Karpas-422 (cell line): ENCODE results near the gene ALPK1. TPM values are rescaled to one million over a fixed set of nuclear protein-coding genes. Genes with fewer than 3 reads are reported as not detected.
A peak's percentile ranks its signal among the peaks of the same experiment; 100 is the strongest.

ENCODE experiments used
- DNase-seq: peaks from one replicate; pipeline ENCODE4 v3.0.0-alpha.2; 2015
- H2AFZ ChIP-seq: fragments of 200-600 bp; sonication (generic); 2 replicates; pipeline ENCODE4 v1.6.1; 2014; ENCODE audit warnings: antibody characterized with exemption, low read length, mixed read lengths
- H3K27ac ChIP-seq: fragments of 200-600 bp; sonication (generic); 2 replicates; pipeline ENCODE4 v1.5.1; 2014; ENCODE audit warnings: mild to moderate bottlenecking, low read length, moderate library complexity
- H3K27me3 ChIP-seq: fragments of 200-600 bp; sonication (generic); 2 replicates; pipeline ENCODE4 v1.6.1; 2014; ENCODE audit warnings: low read length, mixed read lengths
- H3K36me3 ChIP-seq: fragments of 200-600 bp; sonication (generic); 2 replicates; pipeline ENCODE4 v1.6.1; 2014; ENCODE audit warnings: low read length, mixed read lengths; ENCODE audit not compliant: insufficient read depth
- H3K4me1 ChIP-seq: fragments of 200-600 bp; sonication (generic); 2 replicates; pipeline ENCODE4 v1.6.1; 2014; ENCODE audit warnings: mild to moderate bottlenecking, low read length, mixed read lengths
- H3K4me2 ChIP-seq: fragments of 200-600 bp; sonication (generic); 2 replicates; pipeline ENCODE4 v1.6.1; 2014; ENCODE audit warnings: low read length, low read depth, mild to moderate bottlenecking; ENCODE audit not compliant: poor library complexity, severe bottlenecking
- H3K4me3 ChIP-seq: fragments of 200-600 bp; sonication (generic); 2 replicates; pipeline ENCODE4 v1.5.1; 2014; ENCODE audit warnings: mild to moderate bottlenecking, antibody characterized with exemption, low read length, mixed read lengths
- H3K79me2 ChIP-seq: fragments of 200-600 bp; sonication (generic); 2 replicates; pipeline ENCODE4 v1.6.1; 2014; ENCODE audit warnings: mild to moderate bottlenecking, low read length, mixed read lengths
- H3K9ac ChIP-seq: fragments of 200-600 bp; sonication (generic); 2 replicates; pipeline ENCODE4 v1.6.0; 2014; ENCODE audit warnings: low read length
- H3K9me2 ChIP-seq: fragments of 200-600 bp; sonication (generic), shearing (Covaris generic); replicated peaks from 2 replicates; pipeline ENCODE4 v1.6.0; 2014; ENCODE audit warnings: mild to moderate bottlenecking, low read length, moderate library complexity; ENCODE audit not compliant: insufficient read depth
- H3K9me3 ChIP-seq: fragments of 300-700, 200-600 bp; sonication (generic); 2 replicates; pipeline ENCODE4 v1.6.1; 2014; ENCODE audit warnings: low read length, mixed read lengths
- H4K20me1 ChIP-seq: fragments of 200-600 bp; sonication (generic); 2 replicates; pipeline ENCODE4 v1.6.1; 2014; ENCODE audit warnings: mild to moderate bottlenecking, antibody characterized with exemption, low read length, low read depth; ENCODE audit not compliant: insufficient read depth
- total RNA-seq: library from RNA; depleted of rRNA; stranded (reverse); fragments of >200 nt; shearing (Covaris generic); gene quantifications from 2 replicates; pipeline ENCODE4 v1.2.3, GENCODE V29; 2014; ENCODE audit warnings: low replicate concordance

Gene ALPK1
- total RNA-seq, 1 experiment from 2014 or later, result 32.4 TPM

DNA sequence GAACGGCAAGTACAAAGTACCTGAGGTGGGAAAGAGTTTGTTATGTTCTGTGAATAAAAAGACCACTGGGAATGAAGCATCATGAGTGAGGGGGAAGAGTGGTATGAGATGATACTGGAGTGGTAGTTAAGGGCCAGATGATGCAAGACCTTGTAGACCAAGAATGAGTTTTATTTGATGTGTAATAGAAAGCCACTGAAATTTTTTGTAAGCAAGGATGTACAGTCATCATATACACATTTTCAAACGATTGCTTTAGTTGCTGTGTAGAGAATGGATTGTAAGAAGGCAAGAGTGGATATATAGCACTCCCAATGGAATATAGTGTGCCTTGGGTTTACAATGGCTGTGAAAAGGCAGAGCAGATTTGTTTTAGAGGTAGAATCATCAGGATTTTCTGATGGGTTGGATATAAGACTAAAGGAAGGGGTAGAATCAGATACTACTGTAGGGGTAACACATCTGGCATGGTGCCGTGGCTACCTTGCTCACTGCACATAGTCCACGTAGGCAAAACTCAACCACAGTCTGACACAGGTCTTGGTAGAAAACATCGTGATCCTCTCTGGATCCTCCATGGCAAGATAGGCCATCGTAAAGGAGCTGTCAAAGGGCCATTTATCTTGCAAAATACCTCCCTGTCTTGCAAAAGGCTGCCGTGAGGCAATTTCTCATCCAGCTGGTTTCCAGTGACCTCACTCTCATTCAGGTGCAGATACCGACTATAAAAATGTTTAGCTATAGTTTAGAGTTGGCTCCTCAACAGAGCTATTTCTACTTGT lies 26.3 kb upstream of the ALPK1 start:
- Histone ChIP-seq H4K20me1 (no peaks in the 10 kb centered on the region), H3K4me3 (no peak overlapping the region), H3K27me3 (no peaks in the 10 kb centered on the region), H3K27ac (no peak overlapping the region; the same call in 1 of the 2 replicates), H2AFZ (no peak overlapping the region), H3K4me2 (no peak overlapping the region), H3K9me2 (no peaks in the 10 kb centered on the region), H3K36me3 (peaks cover 32% of the 10 kb centered on the region), H3K9ac (no peak overlapping the region), H3K4me1 (no peaks in the 10 kb centered on the region), H3K79me2 (peaks cover 27% of the 10 kb centered on the region), H3K9me3 (no peaks in the 10 kb centered on the region)
- DNase-seq, result no peak

DNA sequence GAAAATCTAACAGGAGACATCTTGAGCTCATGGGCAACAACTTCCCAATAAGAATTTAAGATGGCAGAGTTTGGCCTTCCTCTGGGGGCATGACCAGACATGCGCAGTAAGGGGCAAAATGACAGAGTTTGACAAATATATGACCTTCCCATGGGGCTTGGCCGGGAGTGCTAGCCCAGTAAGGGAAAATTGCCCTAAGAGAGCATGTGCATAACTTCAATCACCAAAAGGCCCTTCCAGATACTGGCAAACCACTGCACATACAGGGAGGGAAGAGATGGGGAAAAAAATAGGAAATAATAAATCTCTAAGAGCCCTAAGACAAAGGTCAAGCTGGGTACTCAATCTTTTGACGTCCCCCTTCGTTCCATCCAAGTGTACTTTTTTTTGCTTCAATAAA lies 24.9 kb upstream of the ALPK1 start:
- no peaks in the 10 kb centered on the region for H3K27me3 ChIP-seq
- no peak overlapping the region for H2AFZ ChIP-seq
- H4K20me1 ChIP-seq, result no peaks in the 10 kb centered on the region
- no peak overlapping the region for H3K9ac ChIP-seq
- H3K4me2 ChIP-seq, result no peak overlapping the region
- no peaks in the 10 kb centered on the region for H3K9me3 ChIP-seq
- no peak overlapping the region for H3K4me3 ChIP-seq
- H3K9me2 ChIP-seq, result no peaks in the 10 kb centered on the region
- H3K27ac ChIP-seq, result no peak overlapping the region
- H3K36me3 ChIP-seq, result peaks cover 46% of the 10 kb centered on the region
- no peak for DNase-seq
- no peaks in the 10 kb centered on the region for H3K4me1 ChIP-seq
- H3K79me2 ChIP-seq, result peaks cover 42% of the 10 kb centered on the region

DNA sequence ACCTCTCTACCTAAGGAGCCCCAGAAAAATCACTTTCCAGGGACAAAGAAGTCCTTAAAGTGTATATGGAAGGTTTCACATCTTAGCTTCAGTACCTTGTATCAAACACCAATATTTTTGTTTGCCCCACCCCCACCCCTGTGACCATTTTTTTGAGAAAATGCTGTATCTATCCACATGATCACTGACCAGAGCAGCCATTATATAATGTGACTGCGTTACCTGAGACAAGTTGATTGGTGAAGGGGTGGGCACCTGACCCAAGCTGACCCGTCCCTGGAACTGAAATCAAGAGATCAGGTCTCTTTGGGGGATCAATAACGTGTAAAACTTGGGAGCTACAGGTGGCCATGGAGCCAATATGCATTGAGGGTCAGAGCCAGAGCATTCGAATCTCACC lies 22.2 kb upstream of the ALPK1 start:
- Histone ChIP-seq H4K20me1 (no peaks in the 10 kb centered on the region), H2AFZ (no peak overlapping the region), H3K4me3 (no peak overlapping the region), H3K27me3 (no peaks in the 10 kb centered on the region), H3K4me2 (no peak overlapping the region), H3K9ac (no peak overlapping the region), H3K4me1 (peaks cover 24% of the 10 kb centered on the region), H3K36me3 (peaks cover 53% of the 10 kb centered on the region), H3K9me3 (no peaks in the 10 kb centered on the region), H3K9me2 (no peaks in the 10 kb centered on the region), H3K27ac (no peak overlapping the region), H3K79me2 (peaks cover 68% of the 10 kb centered on the region)
- DNase-seq, result no peak

DNA sequence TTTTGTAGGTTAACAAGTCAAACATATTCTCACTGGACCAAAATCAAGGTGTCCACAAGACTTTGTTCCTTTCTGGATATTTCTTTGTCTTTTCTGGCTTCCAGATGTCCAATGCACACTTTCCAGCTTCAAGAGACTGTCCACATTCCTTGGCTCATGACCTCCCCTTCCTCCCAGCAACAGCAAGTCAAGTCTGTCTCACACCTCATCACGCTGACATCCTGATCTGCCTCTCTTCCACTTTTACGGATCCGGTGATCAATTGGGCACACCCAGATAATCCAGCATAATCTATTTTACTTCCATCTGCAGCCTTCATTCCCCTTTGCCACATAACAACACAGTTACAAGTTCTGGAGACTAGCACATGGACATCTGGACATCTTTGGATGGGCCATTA lies 21.1 kb upstream of the ALPK1 start:
- H3K9ac ChIP-seq, result no peak overlapping the region
- H3K4me2 ChIP-seq, result no peak overlapping the region
- peaks cover 58% of the 10 kb centered on the region for H3K36me3 ChIP-seq
- no peak overlapping the region for H2AFZ ChIP-seq
- H3K79me2 ChIP-seq, result peaks cover 80% of the 10 kb centered on the region
- H3K27ac ChIP-seq, result no peak overlapping the region
- H3K9me3 ChIP-seq, result no peaks in the 10 kb centered on the region
- no peaks in the 10 kb centered on the region for H4K20me1 ChIP-seq
- H3K9me2 ChIP-seq, result no peaks in the 10 kb centered on the region
- H3K4me1 ChIP-seq, result peaks cover 35% of the 10 kb centered on the region
- H3K27me3 ChIP-seq, result no peaks in the 10 kb centered on the region
- H3K4me3 ChIP-seq, result no peak overlapping the region
- DNase-seq, result no peak

DNA sequence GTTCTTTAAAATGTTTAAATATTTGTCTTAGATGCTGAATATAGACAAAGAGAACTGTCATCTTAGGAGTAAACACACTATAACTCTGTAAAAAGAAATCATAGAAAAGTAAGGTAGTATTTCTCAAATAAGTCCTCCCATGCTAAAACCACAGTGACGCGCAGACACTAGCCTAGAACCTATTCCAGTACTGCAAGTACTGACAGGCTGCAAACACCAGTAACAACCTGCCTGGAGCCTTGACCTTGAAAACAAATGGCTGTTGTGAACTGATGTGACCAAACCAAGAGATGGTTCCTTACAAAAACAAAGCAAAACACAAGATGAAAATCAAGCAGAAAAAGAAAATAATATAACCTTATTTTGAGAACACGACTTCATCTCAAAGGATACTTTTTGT lies 19.9 kb upstream of the ALPK1 start:
- Histone ChIP-seq H3K79me2 (peaks cover 90% of the 10 kb centered on the region), H3K9me3 (no peaks in the 10 kb centered on the region), H3K27ac (no peak overlapping the region)

DNA sequence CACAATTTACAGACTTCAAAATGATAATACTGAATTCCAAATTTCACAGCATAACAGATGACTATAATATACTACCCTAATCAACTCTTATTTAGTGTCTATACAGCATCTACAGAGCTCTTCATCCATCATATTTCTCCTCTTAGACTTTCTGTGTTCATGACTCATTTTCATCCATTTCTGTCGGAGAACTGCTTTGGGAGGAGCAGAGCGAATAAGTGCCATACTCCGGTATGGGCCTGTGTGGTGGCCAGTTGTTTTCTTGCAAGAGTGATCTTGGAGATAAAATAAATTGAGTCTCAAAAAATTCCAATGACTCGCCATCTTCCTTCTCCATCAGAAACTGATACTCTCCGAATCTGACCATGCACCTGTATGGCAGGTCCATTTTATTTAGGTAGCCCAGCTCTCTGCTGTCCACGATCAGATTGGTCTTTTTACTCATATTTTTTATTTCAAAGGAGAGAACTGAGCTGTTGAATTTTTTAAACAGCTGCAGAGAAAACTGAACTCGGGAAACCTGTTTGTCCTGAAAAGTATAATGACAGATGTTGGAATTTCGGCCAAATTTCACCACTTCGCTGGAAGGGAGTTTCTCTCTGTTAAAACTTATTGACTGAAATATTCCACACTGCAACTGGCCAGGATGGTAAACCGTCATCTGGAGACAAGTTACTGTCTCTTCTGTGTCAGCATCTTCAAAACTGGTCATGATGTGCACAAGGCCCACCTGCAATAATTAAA lies 19.3 kb upstream of the ALPK1 start:
- H3K27me3 ChIP-seq, result no peaks in the 10 kb centered on the region
- H4K20me1 ChIP-seq, result no peaks in the 10 kb centered on the region
- no peaks in the 10 kb centered on the region for H3K9me2 ChIP-seq
- peaks cover 63% of the 10 kb centered on the region for H3K36me3 ChIP-seq
- no peaks in the 10 kb centered on the region for H3K9me3 ChIP-seq
- no peak overlapping the region for H2AFZ ChIP-seq
- peak overlapping the region; percentile 87 for H3K27ac ChIP-seq
- H3K4me1 ChIP-seq, result peaks cover 53% of the 10 kb centered on the region
- H3K79me2 ChIP-seq, result peaks cover 91% of the 10 kb centered on the region
- H3K4me3 ChIP-seq, result no peak overlapping the region
- DNase-seq, result no peak
- peak overlapping the region; percentile 93 for H3K4me2 ChIP-seq
- H3K9ac ChIP-seq, result no peak overlapping the region

More for the DNA sequence above, 19.9 kb upstream of the ALPK1 start:
- H3K36me3 ChIP-seq, result peaks cover 65% of the 10 kb centered on the region
- H3K4me1 ChIP-seq, result peaks cover 46% of the 10 kb centered on the region
- no peak overlapping the region for H3K4me3 ChIP-seq
- H3K4me2 ChIP-seq, result no peak overlapping the region
- H2AFZ ChIP-seq, result no peak overlapping the region
- H3K9ac ChIP-seq, result no peak overlapping the region
- no peaks in the 10 kb centered on the region for H3K9me2 ChIP-seq
- H3K27me3 ChIP-seq, result no peaks in the 10 kb centered on the region
- no peaks in the 10 kb centered on the region for H4K20me1 ChIP-seq
- DNase-seq, result no peak

DNA sequence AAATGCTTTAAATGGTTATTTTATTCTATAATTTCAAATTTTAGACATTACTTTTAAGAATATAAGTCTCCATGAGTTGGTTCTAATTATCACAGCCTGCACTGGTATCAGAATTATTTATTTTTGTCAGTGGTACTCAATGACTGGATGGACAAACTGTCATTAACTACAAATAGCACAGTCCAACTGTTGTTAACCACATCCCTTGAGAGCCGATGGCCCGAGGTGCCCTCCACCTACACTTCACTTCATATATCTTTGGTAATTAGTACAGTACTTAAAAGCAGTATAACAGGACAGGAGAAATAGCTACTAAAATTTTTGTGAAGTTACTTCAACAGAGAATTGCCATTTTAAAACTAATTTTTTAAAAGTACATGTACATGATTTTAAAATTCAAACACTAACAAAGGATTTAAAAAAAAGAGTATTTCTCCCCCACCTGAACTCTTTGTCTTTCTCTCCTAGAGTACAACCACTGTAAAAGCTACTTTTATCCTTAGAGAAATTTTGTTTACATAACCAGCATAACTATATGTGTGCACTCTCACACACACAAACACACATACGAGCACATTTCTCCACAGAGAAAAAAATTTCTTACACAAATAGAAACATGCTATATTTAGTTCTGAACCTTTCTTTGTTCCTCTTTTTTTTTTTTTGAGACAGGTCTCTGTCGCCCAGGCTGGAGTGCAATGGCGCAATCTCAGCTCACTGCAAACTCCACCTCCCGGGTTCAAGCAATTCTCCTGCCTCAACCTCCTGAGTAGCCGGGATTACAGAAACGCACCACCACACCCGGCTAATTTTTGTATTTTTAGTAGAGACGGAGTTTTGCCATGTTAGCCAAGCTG lies 17.9 kb upstream of the ALPK1 start:
- Histone ChIP-seq H3K4me1 (peaks cover 66% of the 10 kb centered on the region), H3K4me2 (peak overlapping the region; percentile 93), H3K27ac (peak overlapping the region; percentile 87), H3K36me3 (peaks cover 57% of the 10 kb centered on the region), H3K9me3 (no peaks in the 10 kb centered on the region), H3K79me2 (peaks cover 98% of the 10 kb centered on the region), H3K27me3 (no peaks in the 10 kb centered on the region), H4K20me1 (no peaks in the 10 kb centered on the region), H3K9me2 (no peaks in the 10 kb centered on the region), H2AFZ (no peak overlapping the region), H3K4me3 (peak overlapping the region; percentile 63), H3K9ac (peak overlapping the region; percentile 63)
- peak; percentile 79 for DNase-seq

DNA sequence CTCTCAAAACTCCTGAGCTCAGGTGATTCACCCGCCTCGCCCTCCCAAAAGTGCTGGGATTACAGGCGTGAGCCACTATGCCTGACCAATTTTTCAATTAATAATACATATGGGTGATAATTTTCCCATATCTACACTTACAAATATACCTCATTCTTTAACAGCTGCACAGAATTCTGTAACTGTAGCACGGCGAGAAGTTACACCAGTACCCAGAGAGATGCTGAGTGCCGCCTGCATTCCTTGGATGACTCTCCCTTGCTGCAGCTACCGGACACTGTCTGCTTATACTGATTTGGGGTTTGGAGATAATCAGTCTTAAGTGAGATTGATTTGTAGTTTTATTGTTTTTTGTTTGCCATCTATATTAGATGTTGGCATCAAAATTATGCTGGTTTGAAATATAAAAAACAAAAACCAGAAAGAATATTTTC lies 17.3 kb upstream of the ALPK1 start:
- H3K4me3 ChIP-seq, result peak overlapping the region; percentile 63
- peaks cover 100% of the 10 kb centered on the region for H3K79me2 ChIP-seq
- peak overlapping the region; percentile 93 for H3K4me2 ChIP-seq
- H3K4me1 ChIP-seq, result peaks cover 66% of the 10 kb centered on the region
- H3K36me3 ChIP-seq, result peaks cover 53% of the 10 kb centered on the region
- H3K27me3 ChIP-seq, result no peaks in the 10 kb centered on the region
- no peaks in the 10 kb centered on the region for H3K9me2 ChIP-seq
- H3K27ac ChIP-seq, result peak overlapping the region; percentile 87
- no peaks in the 10 kb centered on the region for H4K20me1 ChIP-seq
- DNase-seq, result no peak
- H2AFZ ChIP-seq, result no peak overlapping the region
- H3K9ac ChIP-seq, result peak overlapping the region; percentile 63
- no peaks in the 10 kb centered on the region for H3K9me3 ChIP-seq
